ENCODE data around the gene APLP2. TPM values are rescaled to one million over a fixed set of nuclear protein-coding genes. Genes with fewer than 3 reads are reported as not detected.

The APLP2 gene
- total and polyA plus RNA-seq, 2 of the 13 experiments (the other 11 are each of a cell fraction or from before 2014, with no cell fraction given) = 315 to 594 TPM

- TF ChIP-seq, protein P1, sequence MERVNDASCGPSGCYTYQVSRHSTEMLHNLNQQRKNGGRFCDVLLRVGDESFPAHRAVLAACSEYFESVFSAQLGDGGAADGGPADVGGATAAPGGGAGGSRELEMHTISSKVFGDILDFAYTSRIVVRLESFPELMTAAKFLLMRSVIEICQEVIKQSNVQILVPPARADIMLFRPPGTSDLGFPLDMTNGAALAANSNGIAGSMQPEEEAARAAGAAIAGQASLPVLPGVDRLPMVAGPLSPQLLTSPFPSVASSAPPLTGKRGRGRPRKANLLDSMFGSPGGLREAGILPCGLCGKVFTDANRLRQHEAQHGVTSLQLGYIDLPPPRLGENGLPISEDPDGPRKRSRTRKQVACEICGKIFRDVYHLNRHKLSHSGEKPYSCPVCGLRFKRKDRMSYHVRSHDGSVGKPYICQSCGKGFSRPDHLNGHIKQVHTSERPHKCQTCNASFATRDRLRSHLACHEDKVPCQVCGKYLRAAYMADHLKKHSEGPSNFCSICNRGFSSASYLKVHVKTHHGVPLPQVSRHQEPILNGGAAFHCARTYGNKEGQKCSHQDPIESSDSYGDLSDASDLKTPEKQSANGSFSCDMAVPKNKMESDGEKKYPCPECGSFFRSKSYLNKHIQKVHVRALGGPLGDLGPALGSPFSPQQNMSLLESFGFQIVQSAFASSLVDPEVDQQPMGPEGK (CRISPR knock-in tag; IDR thresholded peaks at IDR 0.05) = no peak
- TF ChIP-seq, protein P2, sequence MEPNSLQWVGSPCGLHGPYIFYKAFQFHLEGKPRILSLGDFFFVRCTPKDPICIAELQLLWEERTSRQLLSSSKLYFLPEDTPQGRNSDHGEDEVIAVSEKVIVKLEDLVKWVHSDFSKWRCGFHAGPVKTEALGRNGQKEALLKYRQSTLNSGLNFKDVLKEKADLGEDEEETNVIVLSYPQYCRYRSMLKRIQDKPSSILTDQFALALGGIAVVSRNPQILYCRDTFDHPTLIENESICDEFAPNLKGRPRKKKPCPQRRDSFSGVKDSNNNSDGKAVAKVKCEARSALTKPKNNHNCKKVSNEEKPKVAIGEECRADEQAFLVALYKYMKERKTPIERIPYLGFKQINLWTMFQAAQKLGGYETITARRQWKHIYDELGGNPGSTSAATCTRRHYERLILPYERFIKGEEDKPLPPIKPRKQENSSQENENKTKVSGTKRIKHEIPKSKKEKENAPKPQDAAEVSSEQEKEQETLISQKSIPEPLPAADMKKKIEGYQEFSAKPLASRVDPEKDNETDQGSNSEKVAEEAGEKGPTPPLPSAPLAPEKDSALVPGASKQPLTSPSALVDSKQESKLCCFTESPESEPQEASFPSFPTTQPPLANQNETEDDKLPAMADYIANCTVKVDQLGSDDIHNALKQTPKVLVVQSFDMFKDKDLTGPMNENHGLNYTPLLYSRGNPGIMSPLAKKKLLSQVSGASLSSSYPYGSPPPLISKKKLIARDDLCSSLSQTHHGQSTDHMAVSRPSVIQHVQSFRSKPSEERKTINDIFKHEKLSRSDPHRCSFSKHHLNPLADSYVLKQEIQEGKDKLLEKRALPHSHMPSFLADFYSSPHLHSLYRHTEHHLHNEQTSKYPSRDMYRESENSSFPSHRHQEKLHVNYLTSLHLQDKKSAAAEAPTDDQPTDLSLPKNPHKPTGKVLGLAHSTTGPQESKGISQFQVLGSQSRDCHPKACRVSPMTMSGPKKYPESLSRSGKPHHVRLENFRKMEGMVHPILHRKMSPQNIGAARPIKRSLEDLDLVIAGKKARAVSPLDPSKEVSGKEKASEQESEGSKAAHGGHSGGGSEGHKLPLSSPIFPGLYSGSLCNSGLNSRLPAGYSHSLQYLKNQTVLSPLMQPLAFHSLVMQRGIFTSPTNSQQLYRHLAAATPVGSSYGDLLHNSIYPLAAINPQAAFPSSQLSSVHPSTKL (CRISPR knock-in tag; IDR thresholded peaks at IDR 0.05) = 0 out of 2 replicates have a peak, but pooled peaks have one; percentile 17
- TF ChIP-seq ZNF615 (CRISPR knock-in tag; IDR thresholded peaks at IDR 0.05; ENCODE audit: borderline replicate concordance) = no peak
- 0 out of 2 replicates have a peak, but pooled peaks have one; percentile 5 for TF ChIP-seq HDAC2 (CRISPR knock-in tag; IDR thresholded peaks at IDR 0.05)
Measured at GRCh38 chr11:130037881-130038585, 31.7 kb upstream of the APLP2 start (continued).

DNA sequence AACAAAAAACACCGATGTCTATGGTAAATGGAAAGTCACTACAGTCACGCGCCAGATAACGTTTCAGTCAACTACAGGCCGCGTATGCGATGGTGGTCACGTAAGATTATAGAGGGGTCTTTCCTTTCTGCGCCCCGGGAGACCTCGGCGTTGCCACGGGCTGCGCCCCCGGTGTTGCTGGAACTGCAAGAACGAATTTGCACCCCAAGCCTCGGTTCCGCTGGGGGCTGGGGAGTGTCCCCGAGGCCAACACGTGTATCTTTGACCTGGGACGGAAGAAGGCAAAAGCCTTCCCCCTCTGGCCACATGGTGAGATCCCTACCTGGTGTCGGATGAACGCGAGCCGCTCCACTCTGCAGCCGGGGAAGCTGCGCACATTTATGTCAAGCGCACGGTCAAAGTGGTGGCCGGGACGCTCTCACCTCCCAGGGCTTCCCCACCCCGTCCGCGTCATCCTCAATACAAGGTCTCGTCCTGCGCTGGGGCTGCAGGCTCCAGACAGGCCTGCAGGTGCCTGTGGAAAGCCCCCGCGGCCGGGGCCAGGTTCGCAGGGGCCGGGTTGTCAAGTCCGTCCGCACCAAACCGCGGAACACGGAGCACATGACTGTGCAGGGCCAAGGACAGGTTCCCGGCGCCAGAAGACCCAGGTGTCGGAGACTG lies 29.3 kb upstream of the APLP2 start:
- no peaks in the 10 kb centered on the region for H3K36me3 ChIP-seq (replicated peaks in 1 of 2; ENCODE audit: control insufficient read depth in 1 of 2, insufficient read depth in 2 of 2, low read length in 2 of 2)
- H3K27ac ChIP-seq (ENCODE audit: extremely low read length, insufficient read depth, low read length) = no peak overlapping the region
- 92% methylated on average over 49 of the region's 49 CpGs for WGBS (ENCODE audit: low lambda C conversion rate)
- DNase-seq (ENCODE audit: low spot score) (no peak), FAIRE-seq (no peak), ATAC-seq (no peak)
- CTCF ChIA-PET (ENCODE audit: low intra/inter-chr PET ratio, low total read pairs) = no interaction called here
- in situ Hi-C loops (cut with HindIII; ENCODE audit: extremely low pct_ligation_motif_present, low pct_unique_long_range_greater_than_20kb) (no loop called here), intact Hi-C loops (cut with micrococcal nuclease; ENCODE audit: unreplicated experiment) (no loop called here)
- H3K4me2 ChIP-seq (ENCODE audit: low read depth, low read length) = no peak overlapping the region
- no peaks in the 10 kb centered on the region for H3K79me2 ChIP-seq (ENCODE audit: insufficient read depth, low read length)
- H3K9ac ChIP-seq (ENCODE audit: insufficient read depth, low read depth, low read length) = no peak overlapping the region
- H3K27me3 ChIP-seq (ENCODE audit: control insufficient read depth in 1 of 2, insufficient read depth in 2 of 2, low read length in 2 of 2) = no peaks in the 10 kb centered on the region
- H2AFZ ChIP-seq (ENCODE audit: low read length) = no peak overlapping the region
- H3K4me3 ChIP-seq (replicated peaks in 1 of 3; ENCODE audit: insufficient read depth in 1 of 3, low read depth in 2 of 3, low read length in 3 of 3) = no peak overlapping the region
- H4K20me1 ChIP-seq (ENCODE audit: insufficient read depth, low read length) = no peaks in the 10 kb centered on the region
- no peaks in the 10 kb centered on the region for H3K9me3 ChIP-seq (ENCODE audit: low read length)
- POLR2A ChIA-PET = no interaction called here
- H3K4me1 ChIP-seq (ENCODE audit: insufficient read depth, low read length) = peaks cover 44% of the 10 kb centered on the region
- BruUV-seq (replicated peaks) = no TSS peak
- TF ChIP-seq, protein P3, sequence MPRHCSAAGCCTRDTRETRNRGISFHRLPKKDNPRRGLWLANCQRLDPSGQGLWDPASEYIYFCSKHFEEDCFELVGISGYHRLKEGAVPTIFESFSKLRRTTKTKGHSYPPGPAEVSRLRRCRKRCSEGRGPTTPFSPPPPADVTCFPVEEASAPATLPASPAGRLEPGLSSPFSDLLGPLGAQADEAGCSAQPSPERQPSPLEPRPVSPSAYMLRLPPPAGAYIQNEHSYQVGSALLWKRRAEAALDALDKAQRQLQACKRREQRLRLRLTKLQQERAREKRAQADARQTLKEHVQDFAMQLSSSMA (CRISPR knock-in tag; IDR thresholded peaks at IDR 0.05) = no peak
- no peak for TF ChIP-seq TFDP2 (CRISPR knock-in tag; IDR thresholded peaks at IDR 0.05)
- no peak for TF ChIP-seq POLR2AphosphoS5 (IDR thresholded peaks at IDR 0.05; ENCODE audit: low read depth, low read length)
- no peak for TF ChIP-seq DNMT1 (CRISPR knock-in tag; IDR thresholded peaks at IDR 0.05)
- TF ChIP-seq EHMT2 (IDR thresholded peaks at IDR 0.05; ENCODE audit: borderline replicate concordance, low read depth, low read length) = no peak
- no peak for TF ChIP-seq TCF12 (IDR thresholded peaks at IDR 0.05)
- TF ChIP-seq TCF12 (CRISPR knock-in tag; IDR thresholded peaks at IDR 0.05) = no peak
- no peak for TF ChIP-seq JUN (CRISPR knock-in tag; IDR thresholded peaks at IDR 0.05)

All from HepG2 (cell line).